H1 (cell line): ENCODE data around the gene PLEKHA5. TPM values are rescaled to one million over a fixed set of nuclear protein-coding genes. Genes with fewer than 3 reads are reported as not detected.
A peak's percentile ranks its signal among the peaks of the same experiment; 100 is the strongest.

Experiments used
- polyA plus RNA-seq, 7 experiments: library from polyadenylated mRNA; depleted of rRNA in 3 of 7; stranded (reverse) in 5 of 7; unstranded in 2 of 7; fragments of >200 nt in 5 of 7; fragments of 200-250 nt in 2 of 7; gene quantifications; 1 replicate in 5 of 7; 2 replicates in 1 of 7; 4 replicates in 1 of 7; pipeline versions ENCODE4 v1.2.1 to v1.2.3, GENCODE V29; 2011 to 2013; ENCODE audit warnings: missing spikeins in 2 of 7, mixed read lengths in 2 of 7
- total RNA-seq: library from RNA; stranded (reverse); fragmentation: NEBNext Ultra II Directional; extraction: Animal tissue kit (Norgen Biotek cat#: 25700); gene quantifications from 2 replicates; pipeline ENCODE4 v1.2.1, GENCODE V29; 2021
- TF ChIP-seq, protein P1 (sequence below): fragments of 300-600 bp; sonication (generic); IDR thresholded peaks from 2 replicates; pipeline ENCODE4 v1.7.1; 2012; ENCODE audit warnings: low read length, moderate library complexity, mild to moderate bottlenecking, inconsistent platforms; ENCODE audit not compliant: insufficient replicate concordance

PLEKHA5 gene
- total and polyA plus RNA-seq, 2 of the 8 experiments (the other 6 are each of a cell fraction or from before 2014, with no cell fraction given), result 17.2 to 66.1 TPM

DNA sequence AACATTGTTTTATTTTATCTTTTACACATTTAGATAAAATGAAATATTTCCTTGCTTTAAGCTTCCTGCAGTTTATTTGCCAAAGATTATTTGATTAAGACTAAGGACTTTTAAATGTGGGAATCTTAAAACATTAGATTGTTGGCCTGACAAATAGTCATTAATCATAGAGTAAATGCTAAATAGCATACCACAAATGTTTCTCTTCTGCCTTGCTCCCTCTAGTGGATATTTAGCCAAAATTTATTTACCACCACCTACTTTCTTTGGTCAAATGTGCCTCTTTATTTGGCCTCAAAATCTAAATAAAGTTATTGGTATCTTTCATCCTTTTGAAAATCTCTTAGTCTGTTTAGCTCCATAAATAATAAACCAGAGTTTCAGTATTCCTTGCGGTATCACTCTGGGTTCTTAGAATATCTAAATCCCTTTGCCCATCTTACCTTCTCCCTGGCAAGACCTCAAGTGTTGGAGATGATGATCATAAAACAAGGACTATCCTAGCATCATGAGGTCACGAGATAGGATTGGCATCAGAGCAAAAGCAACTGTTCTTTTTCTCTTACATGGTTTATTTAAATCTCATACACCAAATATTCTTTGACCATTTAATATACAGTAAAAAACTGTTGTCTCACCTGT is 159.2 kb downstream of the PLEKHA5 start (continued):
- TF ChIP-seq, protein P1, sequence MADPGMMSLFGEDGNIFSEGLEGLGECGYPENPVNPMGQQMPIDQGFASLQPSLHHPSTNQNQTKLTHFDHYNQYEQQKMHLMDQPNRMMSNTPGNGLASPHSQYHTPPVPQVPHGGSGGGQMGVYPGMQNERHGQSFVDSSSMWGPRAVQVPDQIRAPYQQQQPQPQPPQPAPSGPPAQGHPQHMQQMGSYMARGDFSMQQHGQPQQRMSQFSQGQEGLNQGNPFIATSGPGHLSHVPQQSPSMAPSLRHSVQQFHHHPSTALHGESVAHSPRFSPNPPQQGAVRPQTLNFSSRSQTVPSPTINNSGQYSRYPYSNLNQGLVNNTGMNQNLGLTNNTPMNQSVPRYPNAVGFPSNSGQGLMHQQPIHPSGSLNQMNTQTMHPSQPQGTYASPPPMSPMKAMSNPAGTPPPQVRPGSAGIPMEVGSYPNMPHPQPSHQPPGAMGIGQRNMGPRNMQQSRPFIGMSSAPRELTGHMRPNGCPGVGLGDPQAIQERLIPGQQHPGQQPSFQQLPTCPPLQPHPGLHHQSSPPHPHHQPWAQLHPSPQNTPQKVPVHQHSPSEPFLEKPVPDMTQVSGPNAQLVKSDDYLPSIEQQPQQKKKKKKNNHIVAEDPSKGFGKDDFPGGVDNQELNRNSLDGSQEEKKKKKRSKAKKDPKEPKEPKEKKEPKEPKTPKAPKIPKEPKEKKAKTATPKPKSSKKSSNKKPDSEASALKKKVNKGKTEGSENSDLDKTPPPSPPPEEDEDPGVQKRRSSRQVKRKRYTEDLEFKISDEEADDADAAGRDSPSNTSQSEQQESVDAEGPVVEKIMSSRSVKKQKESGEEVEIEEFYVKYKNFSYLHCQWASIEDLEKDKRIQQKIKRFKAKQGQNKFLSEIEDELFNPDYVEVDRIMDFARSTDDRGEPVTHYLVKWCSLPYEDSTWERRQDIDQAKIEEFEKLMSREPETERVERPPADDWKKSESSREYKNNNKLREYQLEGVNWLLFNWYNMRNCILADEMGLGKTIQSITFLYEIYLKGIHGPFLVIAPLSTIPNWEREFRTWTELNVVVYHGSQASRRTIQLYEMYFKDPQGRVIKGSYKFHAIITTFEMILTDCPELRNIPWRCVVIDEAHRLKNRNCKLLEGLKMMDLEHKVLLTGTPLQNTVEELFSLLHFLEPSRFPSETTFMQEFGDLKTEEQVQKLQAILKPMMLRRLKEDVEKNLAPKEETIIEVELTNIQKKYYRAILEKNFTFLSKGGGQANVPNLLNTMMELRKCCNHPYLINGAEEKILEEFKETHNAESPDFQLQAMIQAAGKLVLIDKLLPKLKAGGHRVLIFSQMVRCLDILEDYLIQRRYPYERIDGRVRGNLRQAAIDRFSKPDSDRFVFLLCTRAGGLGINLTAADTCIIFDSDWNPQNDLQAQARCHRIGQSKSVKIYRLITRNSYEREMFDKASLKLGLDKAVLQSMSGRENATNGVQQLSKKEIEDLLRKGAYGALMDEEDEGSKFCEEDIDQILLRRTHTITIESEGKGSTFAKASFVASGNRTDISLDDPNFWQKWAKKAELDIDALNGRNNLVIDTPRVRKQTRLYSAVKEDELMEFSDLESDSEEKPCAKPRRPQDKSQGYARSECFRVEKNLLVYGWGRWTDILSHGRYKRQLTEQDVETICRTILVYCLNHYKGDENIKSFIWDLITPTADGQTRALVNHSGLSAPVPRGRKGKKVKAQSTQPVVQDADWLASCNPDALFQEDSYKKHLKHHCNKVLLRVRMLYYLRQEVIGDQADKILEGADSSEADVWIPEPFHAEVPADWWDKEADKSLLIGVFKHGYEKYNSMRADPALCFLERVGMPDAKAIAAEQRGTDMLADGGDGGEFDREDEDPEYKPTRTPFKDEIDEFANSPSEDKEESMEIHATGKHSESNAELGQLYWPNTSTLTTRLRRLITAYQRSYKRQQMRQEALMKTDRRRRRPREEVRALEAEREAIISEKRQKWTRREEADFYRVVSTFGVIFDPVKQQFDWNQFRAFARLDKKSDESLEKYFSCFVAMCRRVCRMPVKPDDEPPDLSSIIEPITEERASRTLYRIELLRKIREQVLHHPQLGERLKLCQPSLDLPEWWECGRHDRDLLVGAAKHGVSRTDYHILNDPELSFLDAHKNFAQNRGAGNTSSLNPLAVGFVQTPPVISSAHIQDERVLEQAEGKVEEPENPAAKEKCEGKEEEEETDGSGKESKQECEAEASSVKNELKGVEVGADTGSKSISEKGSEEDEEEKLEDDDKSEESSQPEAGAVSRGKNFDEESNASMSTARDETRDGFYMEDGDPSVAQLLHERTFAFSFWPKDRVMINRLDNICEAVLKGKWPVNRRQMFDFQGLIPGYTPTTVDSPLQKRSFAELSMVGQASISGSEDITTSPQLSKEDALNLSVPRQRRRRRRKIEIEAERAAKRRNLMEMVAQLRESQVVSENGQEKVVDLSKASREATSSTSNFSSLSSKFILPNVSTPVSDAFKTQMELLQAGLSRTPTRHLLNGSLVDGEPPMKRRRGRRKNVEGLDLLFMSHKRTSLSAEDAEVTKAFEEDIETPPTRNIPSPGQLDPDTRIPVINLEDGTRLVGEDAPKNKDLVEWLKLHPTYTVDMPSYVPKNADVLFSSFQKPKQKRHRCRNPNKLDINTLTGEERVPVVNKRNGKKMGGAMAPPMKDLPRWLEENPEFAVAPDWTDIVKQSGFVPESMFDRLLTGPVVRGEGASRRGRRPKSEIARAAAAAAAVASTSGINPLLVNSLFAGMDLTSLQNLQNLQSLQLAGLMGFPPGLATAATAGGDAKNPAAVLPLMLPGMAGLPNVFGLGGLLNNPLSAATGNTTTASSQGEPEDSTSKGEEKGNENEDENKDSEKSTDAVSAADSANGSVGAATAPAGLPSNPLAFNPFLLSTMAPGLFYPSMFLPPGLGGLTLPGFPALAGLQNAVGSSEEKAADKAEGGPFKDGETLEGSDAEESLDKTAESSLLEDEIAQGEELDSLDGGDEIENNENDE, result peak; percentile 79
